Measurements from ENCODE around the gene HTN3.
"Not testable (repeated sequence)": the region's sequence is repeated elsewhere in the genome, so short reads cannot be mapped to it uniquely, and the experiment has no call there.

The HTN3 gene

DNA sequence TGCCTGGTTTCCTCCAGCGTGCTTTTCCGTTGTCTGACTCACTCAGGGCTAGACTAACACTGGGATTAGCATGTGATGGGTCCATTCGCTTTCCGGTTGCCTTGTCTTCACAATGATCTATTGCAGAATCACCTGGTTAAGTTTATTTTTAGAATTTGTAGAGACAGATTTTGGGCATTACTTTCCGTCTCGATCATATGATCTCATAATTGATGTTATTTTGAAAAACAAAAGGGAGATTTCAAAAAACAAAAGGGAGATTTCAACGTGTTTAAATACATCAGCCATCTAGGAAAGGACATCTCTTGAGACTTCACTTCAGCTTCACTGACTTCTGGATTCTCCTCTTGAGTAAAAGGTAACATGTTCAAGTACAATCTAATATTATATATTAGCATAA, at the start of gene HTN3:
TSS of gene HTN3 (plus strand) at position 301 of the 400 bp plus-strand sequence. CDS start 2,282 bp downstream, outside the sequence.
- H3K4me3 ChIP-seq (ENCODE audit: low read depth, low read length); DNase-seq (ENCODE audit: low read depth): not testable (repeated sequence)

- no peak for DNase-seq (ENCODE audit: low read depth)
- no peak for TF ChIP-seq CTCF (IDR thresholded peaks at IDR 0.05; ENCODE audit: low read depth, low read length, missing control alignments)
- no peak overlapping the region for H3K4me3 ChIP-seq (ENCODE audit: low read depth, low read length)
These were observed 44.2 kb upstream of the HTN3 start for GRCh38 chr4:69984030-69984443.

- DNase-seq (ENCODE audit: low read depth) = no peak
- TF ChIP-seq CTCF (IDR thresholded peaks at IDR 0.05; ENCODE audit: low read depth, low read length, missing control alignments) = no peak
- H3K4me3 ChIP-seq (ENCODE audit: low read depth, low read length) = no peak overlapping the region
These were observed 41.6 kb upstream of the HTN3 start for GRCh38 chr4:69986663-69987062.

GRCh38 chr4:69991016-69991415, 37.2 kb upstream of the HTN3 start:
- DNase-seq (ENCODE audit: low read depth) = no peak
- TF ChIP-seq CTCF (IDR thresholded peaks at IDR 0.05; ENCODE audit: low read depth, low read length, missing control alignments) = no peak
- no peak overlapping the region for H3K4me3 ChIP-seq (ENCODE audit: low read depth, low read length)

- no peak overlapping the region for H3K4me3 ChIP-seq (ENCODE audit: low read depth, low read length)
- no peak for DNase-seq (ENCODE audit: low read depth)
- no peak for TF ChIP-seq CTCF (IDR thresholded peaks at IDR 0.05; ENCODE audit: low read depth, low read length, missing control alignments)
These were observed 33.5 kb upstream of the HTN3 start for GRCh38 chr4:69994782-69995181.

- no peak for DNase-seq (ENCODE audit: low read depth)
- TF ChIP-seq CTCF (IDR thresholded peaks at IDR 0.05; ENCODE audit: low read depth, low read length, missing control alignments) = no peak
- H3K4me3 ChIP-seq (ENCODE audit: low read depth, low read length) = no peak within 1 kb of the TSS
These were observed 32.7 kb upstream of the HTN3 start, which contains the start of gene STATH for GRCh38 chr4:69995526-69996016. Gene STATH (plus strand): TSS chr4:69995966. CDS start chr4:69998438, 2,472 bp downstream.

DNA sequence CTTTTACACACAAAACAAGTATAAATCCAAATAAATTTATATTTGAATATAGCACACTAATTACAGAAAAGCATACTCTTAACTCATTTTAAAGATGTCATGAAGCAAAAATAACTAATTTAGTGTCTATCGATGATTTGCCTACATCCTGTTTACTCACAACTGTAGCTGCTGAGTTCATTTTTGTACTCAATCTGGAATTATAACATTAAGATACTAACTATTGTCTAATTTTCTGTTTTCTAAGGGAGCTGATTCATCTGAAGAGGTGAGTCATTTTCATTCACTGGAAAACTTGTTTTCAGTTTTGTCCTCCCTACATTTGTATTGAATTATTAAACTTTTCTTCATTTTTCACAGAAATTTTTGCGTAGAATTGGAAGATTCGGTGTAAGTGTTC, 28.8 kb upstream of the HTN3 start:
- no peak for TF ChIP-seq CTCF (IDR thresholded peaks at IDR 0.05; ENCODE audit: low read depth, low read length, missing control alignments)
- no peak for DNase-seq (ENCODE audit: low read depth)
- no peak overlapping the region for H3K4me3 ChIP-seq (ENCODE audit: low read depth, low read length)
